ENCODE data around the gene ADAMTSL4. TPM values are rescaled to one million over a fixed set of nuclear protein-coding genes. Genes with fewer than 3 reads are reported as not detected.

The ADAMTSL4 gene
- total and polyA plus RNA-seq, 9 of the 15 experiments (the other 6 are each of a cell fraction or from before 2014, with no cell fraction given), result 12.7 to 212 (median 35.6) TPM

- no peak for TF ChIP-seq TEAD2 (tag; IDR thresholded peaks at IDR 0.05)
- TF ChIP-seq MECOM (CRISPR knock-in tag; IDR thresholded peaks at IDR 0.05), result no peak
- TF ChIP-seq ZNF175 (CRISPR knock-in tag; IDR thresholded peaks at IDR 0.05; ENCODE audit: low read depth), result no peak
- TF ChIP-seq ZNF75A (CRISPR knock-in tag; IDR thresholded peaks at IDR 0.05), result no peak
- no peak for TF ChIP-seq ZFP30 (CRISPR knock-in tag; IDR thresholded peaks at IDR 0.05; ENCODE audit: borderline replicate concordance)
- no peak for TF ChIP-seq THRA (IDR thresholded peaks at IDR 0.05)
- TF ChIP-seq, protein P1, sequence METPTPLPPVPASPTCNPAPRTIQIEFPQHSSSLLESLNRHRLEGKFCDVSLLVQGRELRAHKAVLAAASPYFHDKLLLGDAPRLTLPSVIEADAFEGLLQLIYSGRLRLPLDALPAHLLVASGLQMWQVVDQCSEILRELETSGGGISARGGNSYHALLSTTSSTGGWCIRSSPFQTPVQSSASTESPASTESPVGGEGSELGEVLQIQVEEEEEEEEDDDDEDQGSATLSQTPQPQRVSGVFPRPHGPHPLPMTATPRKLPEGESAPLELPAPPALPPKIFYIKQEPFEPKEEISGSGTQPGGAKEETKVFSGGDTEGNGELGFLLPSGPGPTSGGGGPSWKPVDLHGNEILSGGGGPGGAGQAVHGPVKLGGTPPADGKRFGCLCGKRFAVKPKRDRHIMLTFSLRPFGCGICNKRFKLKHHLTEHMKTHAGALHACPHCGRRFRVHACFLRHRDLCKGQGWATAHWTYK (CRISPR knock-in tag; IDR thresholded peaks at IDR 0.05), result peak; percentile 35; the same call in 1 of the 2 replicates
- TF ChIP-seq STAT5A (IDR thresholded peaks at IDR 0.05; ENCODE audit: borderline replicate concordance, low read length), result no peak
- TF ChIP-seq, protein P2, sequence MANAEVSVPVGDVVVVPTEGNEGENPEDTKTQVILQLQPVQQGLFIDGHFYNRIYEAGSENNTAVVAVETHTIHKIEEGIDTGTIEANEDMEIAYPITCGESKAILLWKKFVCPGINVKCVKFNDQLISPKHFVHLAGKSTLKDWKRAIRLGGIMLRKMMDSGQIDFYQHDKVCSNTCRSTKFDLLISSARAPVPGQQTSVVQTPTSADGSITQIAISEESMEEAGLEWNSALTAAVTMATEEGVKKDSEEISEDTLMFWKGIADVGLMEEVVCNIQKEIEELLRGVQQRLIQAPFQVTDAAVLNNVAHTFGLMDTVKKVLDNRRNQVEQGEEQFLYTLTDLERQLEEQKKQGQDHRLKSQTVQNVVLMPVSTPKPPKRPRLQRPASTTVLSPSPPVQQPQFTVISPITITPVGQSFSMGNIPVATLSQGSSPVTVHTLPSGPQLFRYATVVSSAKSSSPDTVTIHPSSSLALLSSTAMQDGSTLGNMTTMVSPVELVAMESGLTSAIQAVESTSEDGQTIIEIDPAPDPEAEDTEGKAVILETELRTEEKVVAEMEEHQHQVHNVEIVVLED (CRISPR knock-in tag; IDR thresholded peaks at IDR 0.05), result 0 out of 2 replicates have a peak, but pooled peaks have one; percentile 33
- peak; percentile 52; the same call in 1 of the 2 replicates for TF ChIP-seq FOXK1 (CRISPR knock-in tag; IDR thresholded peaks at IDR 0.05; ENCODE audit: borderline replicate concordance)
- no peak for TF ChIP-seq RBM17 (IDR thresholded peaks at IDR 0.05; ENCODE audit: borderline replicate concordance, low read depth, low read length)
- TF ChIP-seq, protein P3, sequence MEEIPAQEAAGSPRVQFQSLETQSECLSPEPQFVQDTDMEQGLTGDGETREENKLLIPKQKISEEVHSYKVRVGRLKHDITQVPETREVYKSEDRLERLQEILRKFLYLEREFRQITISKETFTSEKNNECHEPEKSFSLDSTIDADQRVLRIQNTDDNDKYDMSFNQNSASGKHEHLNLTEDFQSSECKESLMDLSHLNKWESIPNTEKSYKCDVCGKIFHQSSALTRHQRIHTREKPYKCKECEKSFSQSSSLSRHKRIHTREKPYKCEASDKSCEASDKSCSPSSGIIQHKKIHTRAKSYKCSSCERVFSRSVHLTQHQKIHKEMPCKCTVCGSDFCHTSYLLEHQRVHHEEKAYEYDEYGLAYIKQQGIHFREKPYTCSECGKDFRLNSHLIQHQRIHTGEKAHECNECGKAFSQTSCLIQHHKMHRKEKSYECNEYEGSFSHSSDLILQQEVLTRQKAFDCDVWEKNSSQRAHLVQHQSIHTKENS (CRISPR knock-in tag; IDR thresholded peaks at IDR 0.05), result no peak
- TF ChIP-seq MTF1 (CRISPR knock-in tag; IDR thresholded peaks at IDR 0.05; ENCODE audit: borderline replicate concordance), result no peak
- no peak for TF ChIP-seq ETV1 (tag; conservative IDR thresholded peaks at IDR 0.05; ENCODE audit: low read depth)
- TF ChIP-seq ZNF699 (CRISPR knock-in tag; IDR thresholded peaks at IDR 0.05; ENCODE audit: insufficient replicate concordance), result no peak
- no peak for TF ChIP-seq ETV5 (CRISPR knock-in tag; IDR thresholded peaks at IDR 0.05; ENCODE audit: low read depth)
- TF ChIP-seq ZNF696 (CRISPR knock-in tag; conservative IDR thresholded peaks at IDR 0.05), result no peak
- TF ChIP-seq RBM22 (IDR thresholded peaks at IDR 0.05; ENCODE audit: low read depth, low read length, poor library complexity, severe bottlenecking), result no peak
- TF ChIP-seq, protein P4, sequence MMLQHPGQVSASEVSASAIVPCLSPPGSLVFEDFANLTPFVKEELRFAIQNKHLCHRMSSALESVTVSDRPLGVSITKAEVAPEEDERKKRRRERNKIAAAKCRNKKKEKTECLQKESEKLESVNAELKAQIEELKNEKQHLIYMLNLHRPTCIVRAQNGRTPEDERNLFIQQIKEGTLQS (IDR thresholded peaks at IDR 0.05), result no peak
- TF ChIP-seq, protein P4 (CRISPR knock-in tag; conservative IDR thresholded peaks at IDR 0.05), result no peak
- TF ChIP-seq HIVEP1 (CRISPR knock-in tag; IDR thresholded peaks at IDR 0.05), result peak; percentile 43; the same call in 1 of the 2 replicates
These were observed at the start of gene ADAMTSL4 (continued) for GRCh38 chr1:150548632-150549495.

Data from K562 (cell line).